HepG2 (cell line): ENCODE measurements around the gene BRK1. TPM values are rescaled to one million over a fixed set of nuclear protein-coding genes. Genes with fewer than 3 reads are reported as not detected.
"Not testable (repeated sequence)": the region's sequence is repeated elsewhere in the genome, so short reads cannot be mapped to it uniquely, and the experiment has no call there.

ENCODE experiments used
- ATAC-seq: fragments of 200-7000 bp; cut with Tn5 transposase; 3 replicates; pipeline ENCODE4 v1.9.1; 2020; ENCODE audit warnings: mild to moderate bottlenecking, moderate library complexity
- BruUV-seq: library from RNA; stranded (reverse); fragments of 400-500 nt; replicated peaks from 2 replicates; lab custom pipeline; 2021; lab: Mats Ljungman, UMichigan
- CTCF ChIA-PET: fragments of 300-600 bp; formaldehyde crosslinking; extraction: SDS; loops from one replicate; lab custom pipeline; 2021; ENCODE audit warnings: low total read pairs, inconsistent platforms, low intra/inter-chr PET ratio; lab: Yijun Ruan, JAX
- POLR2A ChIA-PET: fragments of 350-600 bp; sonication (Branson Sonifier 250); formaldehyde crosslinking; loops from one replicate; lab custom pipeline; 2020; ENCODE audit warnings: antibody characterized with exemption, inconsistent platforms; lab: Yijun Ruan, JAX
- DNase-seq: peaks from one replicate; pipeline ENCODE4 v3.0.0-alpha.2; 2015; ENCODE audit warnings: low spot score
- FAIRE-seq: peaks from 3 replicates; lab custom pipeline; 2011; peaks lifted over from hg19 to GRCh38; lab: Jason Lieb, UNC
- H2AFZ ChIP-seq: one replicate; pipeline ENCODE4 v1.6.1; 2011; ENCODE audit warnings: low read length, inconsistent platforms
- H3K27ac ChIP-seq: fragments of 300-600 bp; 3 replicates; pipeline ENCODE4 v1.8.0; 2011; ENCODE audit warnings: mixed run types, mild to moderate bottlenecking, mixed read lengths, low read length, inconsistent platforms; ENCODE audit not compliant: insufficient read depth; ENCODE audit errors: extremely low read length
- H3K27me3 ChIP-seq, 2 experiments: fragments of 200-600 bp in 1 of 2; 2 replicates in 1 of 2; 3 replicates in 1 of 2; pipeline versions ENCODE4 v1.6.0 to v1.8.0; 2011; ENCODE audit warnings: low read length in 2 of 2, mild to moderate bottlenecking in 2 of 2, moderate library complexity in 2 of 2, inconsistent platforms in 1 of 2; ENCODE audit not compliant: insufficient read depth in 2 of 2, control insufficient read depth in 1 of 2
- H3K36me3 ChIP-seq, 2 experiments: fragments of 200-600 bp in 1 of 2; replicated peaks in 1 of 2; 2 replicates in 1 of 2; 3 replicates in 1 of 2; pipeline versions ENCODE4 v1.5.1 to v1.8.0; 2011; ENCODE audit warnings: low read length in 2 of 2, inconsistent platforms in 1 of 2; ENCODE audit not compliant: insufficient read depth in 2 of 2, control insufficient read depth in 1 of 2
- H3K4me1 ChIP-seq: 2 replicates; pipeline ENCODE4 v1.5.1; 2012; ENCODE audit warnings: low read length, inconsistent platforms; ENCODE audit not compliant: insufficient read depth
- H3K4me2 ChIP-seq: 2 replicates; pipeline ENCODE4 v1.6.0; 2011; ENCODE audit warnings: low read depth, low read length, inconsistent platforms
- H3K4me3 ChIP-seq, 3 experiments: fragments of 200-600 bp in 1 of 3; sonication (generic), shearing (Covaris generic) in 1 of 3; replicated peaks in 1 of 3; 2 replicates each; pipeline ENCODE4 v1.5.1; 2011 to 2016; ENCODE audit warnings: low read length in 3 of 3, inconsistent platforms in 2 of 3, low read depth in 2 of 3, mild to moderate bottlenecking in 2 of 3, control low read depth in 1 of 3, mixed read lengths in 1 of 3; ENCODE audit not compliant: insufficient read depth in 1 of 3
- H3K79me2 ChIP-seq: one replicate; pipeline ENCODE4 v1.6.1; 2011; ENCODE audit warnings: low read length, inconsistent platforms; ENCODE audit not compliant: insufficient read depth
- H3K9ac ChIP-seq: 2 replicates; pipeline ENCODE4 v1.6.0; 2011; ENCODE audit warnings: mild to moderate bottlenecking, low read depth, low read length, inconsistent platforms; ENCODE audit not compliant: insufficient read depth
- H3K9me3 ChIP-seq: 2 replicates; pipeline ENCODE4 v1.5.1; 2012; ENCODE audit warnings: mild to moderate bottlenecking, low read length
- H4K20me1 ChIP-seq: 2 replicates; pipeline ENCODE4 v1.6.0; 2011; ENCODE audit warnings: inconsistent platforms, mild to moderate bottlenecking, low read length, moderate library complexity; ENCODE audit not compliant: insufficient read depth
- BRCA1 ChIP-seq: sonication (generic); formaldehyde crosslinking; IDR thresholded peaks from 2 replicates; pipeline ENCODE4 v1.4.0; 2020; ENCODE audit warnings: missing genetic modification reagents
- PHF21A ChIP-seq: sonication (generic); formaldehyde crosslinking; IDR thresholded peaks from 2 replicates; pipeline ENCODE4 v1.5.0; 2020; ENCODE audit warnings: mild to moderate bottlenecking, missing genetic modification reagents
- YEATS4 ChIP-seq: sonication (generic); formaldehyde crosslinking; IDR thresholded peaks from 2 replicates; pipeline ENCODE4 v1.4.0; 2020; ENCODE audit warnings: missing genetic modification reagents, borderline replicate concordance
- ZKSCAN1 ChIP-seq: fragments of 150-350 bp; IDR thresholded peaks from 2 replicates; pipeline ENCODE4 v1.6.1; 2014; ENCODE audit warnings: low read length
- ZNF317 ChIP-seq: sonication (generic); formaldehyde crosslinking; IDR thresholded peaks from 2 replicates; pipeline ENCODE4 v1.5.0; 2020; ENCODE audit warnings: mild to moderate bottlenecking, missing genetic modification reagents
- ZNF431 ChIP-seq: sonication (generic); formaldehyde crosslinking; IDR thresholded peaks from 2 replicates; pipeline ENCODE4 v1.9.0; 2022; ENCODE audit warnings: missing genetic modification reagents, low read depth, mild to moderate bottlenecking, borderline replicate concordance
- WGBS: methylation state at CpG from one replicate; pipeline ENCODE4 v1.1.6; 2017; ENCODE audit warnings: low lambda C conversion rate; 5-methylcytosine and 5-hydroxymethylcytosine counted together
- in situ Hi-C: cut with HindIII; loops from 2 replicates; pipeline ENCODE4 v1.10.0; 2017; ENCODE audit warnings: low pct_unique_long_range_greater_than_20kb; ENCODE audit not compliant: extremely low pct_ligation_motif_present
- intact Hi-C: fragments of 100-400 bp; cut with micrococcal nuclease; formaldehyde crosslinking; loops from one replicate; pipeline ENCODE4 v1.10.0; 2022; ENCODE audit not compliant: unreplicated experiment
- polyA plus RNA-seq, 8 experiments: library from polyadenylated mRNA; depleted of rRNA in 3 of 8; stranded (reverse) in 7 of 8; unstranded in 1 of 8; fragments of >200 nt; fragmentation: Illumina TruSeq in 4 of 8; extraction: Trizol in 4 of 8; gene quantifications; 2 replicates each; pipeline versions ENCODE4 v1.2.1 to v1.2.3, GENCODE V29; 2011 to 2016; ENCODE audit warnings: low read depth in 4 of 8, missing spikeins in 1 of 8, mixed read lengths in 1 of 8; ENCODE audit not compliant: insufficient read depth in 1 of 8
- total RNA-seq, 5 experiments: library from RNA; depleted of rRNA; stranded (reverse); fragments of >200 nt; fragmentation: Illumina TruSeq; extraction: Trizol; gene quantifications; 2 replicates each; pipeline ENCODE4 v1.2.3, GENCODE V29; 2016; ENCODE audit warnings: low read depth in 1 of 5
- TF ChIP-seq, protein P1 (sequence below): sonication (generic); formaldehyde crosslinking; IDR thresholded peaks from 2 replicates; pipeline ENCODE4 v1.4.0; 2020; ENCODE audit warnings: missing genetic modification reagents
- TF ChIP-seq, protein P2 (sequence below): IDR thresholded peaks from 2 replicates; pipeline ENCODE4 v1.6.1; 2018; ENCODE audit warnings: missing genetic modification reagents

The BRK1 gene
- total and polyA plus RNA-seq, 2 of the 13 experiments (the other 11 are each of a cell fraction or from before 2014, with no cell fraction given) = 118 to 155 TPM

DNA sequence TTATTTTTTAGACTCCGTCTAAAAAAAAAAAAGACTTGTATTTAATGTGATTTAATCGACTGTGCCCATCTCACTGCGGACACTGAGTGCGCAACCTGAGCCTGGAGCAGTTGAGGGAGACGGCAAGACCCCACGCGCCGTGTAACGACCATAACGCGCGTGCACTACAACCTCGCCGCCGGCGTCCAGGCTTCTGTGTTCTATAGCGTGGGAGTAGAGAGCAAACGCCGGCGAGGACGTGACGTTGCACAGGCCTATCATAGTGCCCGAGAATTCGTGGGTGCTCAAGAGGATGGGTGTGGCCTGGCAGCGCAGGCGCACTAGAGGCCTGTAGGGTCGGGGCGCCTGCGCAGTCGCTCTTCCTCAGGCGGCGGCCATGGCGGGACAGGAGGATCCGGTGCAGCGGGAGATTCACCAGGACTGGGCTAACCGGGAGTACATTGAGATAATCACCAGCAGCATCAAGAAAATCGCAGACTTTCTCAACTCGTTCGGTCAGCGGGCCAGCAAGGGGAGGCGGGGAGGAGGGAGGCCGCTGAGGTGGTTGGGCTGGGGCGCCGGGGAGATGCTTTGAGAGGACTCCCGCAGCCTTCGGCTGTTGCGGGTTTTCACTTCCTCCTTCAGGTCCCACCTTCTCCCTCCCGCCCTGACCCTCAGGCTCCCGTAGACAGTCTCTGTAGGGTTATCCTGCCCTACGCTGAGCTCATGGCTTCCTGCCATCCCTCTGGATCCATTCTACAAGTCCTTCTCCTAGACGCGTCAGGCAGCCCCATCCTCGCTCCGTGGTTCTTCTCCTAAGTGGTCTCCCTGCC, at the start of gene BRK1 (continued):
- TF ChIP-seq YEATS4 (peak; percentile 91), ZNF431 (no peak), ZKSCAN1 (no peak), ZNF317 (no peak), PHF21A (CRISPR knock-in tag) (no peak), BRCA1 (CRISPR knock-in tag) (peak; percentile 92)
- TF ChIP-seq, protein P1, sequence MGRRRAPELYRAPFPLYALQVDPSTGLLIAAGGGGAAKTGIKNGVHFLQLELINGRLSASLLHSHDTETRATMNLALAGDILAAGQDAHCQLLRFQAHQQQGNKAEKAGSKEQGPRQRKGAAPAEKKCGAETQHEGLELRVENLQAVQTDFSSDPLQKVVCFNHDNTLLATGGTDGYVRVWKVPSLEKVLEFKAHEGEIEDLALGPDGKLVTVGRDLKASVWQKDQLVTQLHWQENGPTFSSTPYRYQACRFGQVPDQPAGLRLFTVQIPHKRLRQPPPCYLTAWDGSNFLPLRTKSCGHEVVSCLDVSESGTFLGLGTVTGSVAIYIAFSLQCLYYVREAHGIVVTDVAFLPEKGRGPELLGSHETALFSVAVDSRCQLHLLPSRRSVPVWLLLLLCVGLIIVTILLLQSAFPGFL (CRISPR knock-in tag) = 0 out of 2 replicates have a peak, but pooled peaks have one; percentile 50
- TF ChIP-seq, protein P2, sequence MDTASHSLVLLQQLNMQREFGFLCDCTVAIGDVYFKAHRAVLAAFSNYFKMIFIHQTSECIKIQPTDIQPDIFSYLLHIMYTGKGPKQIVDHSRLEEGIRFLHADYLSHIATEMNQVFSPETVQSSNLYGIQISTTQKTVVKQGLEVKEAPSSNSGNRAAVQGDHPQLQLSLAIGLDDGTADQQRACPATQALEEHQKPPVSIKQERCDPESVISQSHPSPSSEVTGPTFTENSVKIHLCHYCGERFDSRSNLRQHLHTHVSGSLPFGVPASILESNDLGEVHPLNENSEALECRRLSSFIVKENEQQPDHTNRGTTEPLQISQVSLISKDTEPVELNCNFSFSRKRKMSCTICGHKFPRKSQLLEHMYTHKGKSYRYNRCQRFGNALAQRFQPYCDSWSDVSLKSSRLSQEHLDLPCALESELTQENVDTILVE (CRISPR knock-in tag) = 0 out of 2 replicates have a peak, but pooled peaks have one; percentile 25

DNA sequence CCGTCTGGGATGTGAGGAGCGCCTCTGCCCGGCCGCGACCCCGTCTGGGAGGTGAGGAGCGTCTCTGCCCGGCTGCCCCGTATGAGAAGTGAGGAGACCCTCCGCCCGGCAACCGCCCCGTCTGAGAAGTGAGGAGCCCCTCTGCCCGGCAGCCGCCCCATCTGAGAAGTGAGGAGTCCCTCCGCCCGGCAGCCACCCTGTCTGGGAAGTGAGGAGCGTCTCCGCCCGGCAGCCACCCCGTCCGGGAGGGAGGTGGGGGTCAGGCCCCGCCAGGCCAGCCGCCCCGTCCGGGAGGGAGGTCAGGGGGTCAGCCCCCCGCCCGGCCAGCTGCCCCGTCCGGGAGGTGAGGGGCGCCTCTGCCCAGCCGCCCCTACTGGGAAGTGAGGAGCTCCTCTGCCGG, 45.4 kb upstream of the BRK1 start:
- BruUV-seq, intact Hi-C loops, H4K20me1 ChIP-seq, H3K4me1 ChIP-seq, POLR2A ChIA-PET, FAIRE-seq, H3K79me2 ChIP-seq, H2AFZ ChIP-seq, H3K4me2 ChIP-seq, H3K27ac ChIP-seq, ATAC-seq, CTCF ChIA-PET, H3K9me3 ChIP-seq, H3K9ac ChIP-seq, H3K4me3 ChIP-seq, in situ Hi-C loops, DNase-seq, H3K27me3 ChIP-seq: not testable (repeated sequence)
- WGBS = no CpG with 5 or more reads among the region's 33 CpGs
- peaks cover 3 to 35% of the 10 kb centered on the region in 2 experiments; a peak in 4 of 5 replicates for H3K36me3 ChIP-seq
